Astrocyte (in vitro differentiated cells and primary cell): Measurements from ENCODE around the gene COPZ2. TPM values are rescaled to one million over a fixed set of nuclear protein-coding genes. Genes with fewer than 3 reads are reported as not detected.
"Not testable (repeated sequence)": the region's sequence is repeated elsewhere in the genome, so short reads cannot be mapped to it uniquely, and the experiment has no call there.

ENCODE experiments used
- DNase-seq: peaks from one replicate; pipeline ENCODE4 v3.0.0-alpha.2; 2010; ENCODE audit warnings: low read depth
- FAIRE-seq: peaks from 2 replicates; lab custom pipeline; 2011; peaks lifted over from hg19 to GRCh38; lab: Jason Lieb, UNC
- H2AFZ ChIP-seq: 2 replicates; pipeline ENCODE4 v1.6.0; 2012; ENCODE audit warnings: low read depth, low read length, inconsistent platforms
- H3K27ac ChIP-seq: 2 replicates; pipeline ENCODE4 v1.5.1; 2011; ENCODE audit warnings: low read depth, low read length, inconsistent platforms
- H3K27me3 ChIP-seq: 2 replicates; pipeline ENCODE4 v1.6.0; 2011; ENCODE audit warnings: low read length, inconsistent platforms; ENCODE audit not compliant: insufficient read depth
- H3K36me3 ChIP-seq: 2 replicates; pipeline ENCODE4 v1.5.1; 2011; ENCODE audit warnings: low read length, inconsistent platforms; ENCODE audit not compliant: insufficient read depth
- H3K4me1 ChIP-seq: 2 replicates; pipeline ENCODE4 v1.5.1; 2011; ENCODE audit warnings: low read length, inconsistent platforms; ENCODE audit not compliant: insufficient read depth
- H3K4me2 ChIP-seq: 2 replicates; pipeline ENCODE4 v1.6.0; 2012; ENCODE audit warnings: low read length, inconsistent platforms
- H3K4me3 ChIP-seq: 2 replicates; pipeline ENCODE4 v1.5.1; 2011; ENCODE audit warnings: low read depth, mild to moderate bottlenecking, low read length, inconsistent platforms; ENCODE audit not compliant: insufficient read depth
- H3K79me2 ChIP-seq: 2 replicates; pipeline ENCODE4 v1.6.0; 2012; ENCODE audit warnings: mild to moderate bottlenecking, low read length, inconsistent platforms; ENCODE audit not compliant: insufficient read depth
- H3K9ac ChIP-seq: 2 replicates; pipeline ENCODE4 v1.6.0; 2012; ENCODE audit warnings: mild to moderate bottlenecking, low read length, inconsistent platforms
- H3K9me3 ChIP-seq: 2 replicates; pipeline ENCODE4 v1.5.1; 2012; ENCODE audit warnings: low read depth, mild to moderate bottlenecking, low read length, inconsistent platforms; ENCODE audit not compliant: insufficient read depth
- H4K20me1 ChIP-seq: 2 replicates; pipeline ENCODE4 v1.6.0; 2012; ENCODE audit warnings: low read length, inconsistent platforms; ENCODE audit not compliant: insufficient read depth
- H3K27ac Mint-ChIP-seq: one replicate; pipeline ENCODE4 v1.8.0; 2021; ENCODE audit warnings: mild to moderate bottlenecking, mixed read lengths; ENCODE audit not compliant: unreplicated experiment
- H3K27me3 Mint-ChIP-seq: one replicate; pipeline ENCODE4 v1.8.0; 2021; ENCODE audit warnings: low read depth, mixed read lengths; ENCODE audit not compliant: unreplicated experiment
- H3K36me3 Mint-ChIP-seq: one replicate; pipeline ENCODE4 v1.8.0; 2021; ENCODE audit warnings: low read depth, mixed read lengths; ENCODE audit not compliant: unreplicated experiment
- H3K4me1 Mint-ChIP-seq: one replicate; pipeline ENCODE4 v1.8.0; 2021; ENCODE audit warnings: low read depth, mixed read lengths; ENCODE audit not compliant: unreplicated experiment
- H3K4me3 Mint-ChIP-seq: one replicate; pipeline ENCODE4 v1.8.0; 2021; ENCODE audit warnings: mild to moderate bottlenecking, moderate library complexity, mixed read lengths; ENCODE audit not compliant: unreplicated experiment
- H3K9me3 Mint-ChIP-seq: one replicate; pipeline ENCODE4 v1.8.0; 2021; ENCODE audit warnings: mild to moderate bottlenecking, mixed read lengths; ENCODE audit not compliant: unreplicated experiment
- EZH2 ChIP-seq: IDR thresholded peaks from 2 replicates; pipeline ENCODE4 v1.6.1; 2012; ENCODE audit warnings: mild to moderate bottlenecking, low read length, inconsistent platforms; ENCODE audit not compliant: insufficient read depth
- total RNA-seq: library from RNA; stranded (reverse); gene quantifications from 2 replicates; pipeline ENCODE4 v1.2.1, GENCODE V29; 2021
- TF ChIP-seq, protein P1 (sequence below): IDR thresholded peaks from 2 replicates; pipeline ENCODE4 v1.5.1; 2011; ENCODE audit warnings: low read depth, mild to moderate bottlenecking, inconsistent platforms, low read length, moderate library complexity; ENCODE audit not compliant: insufficient read depth

The COPZ2 gene
- total RNA-seq, 1 donor from 2014 or later: 25.1 TPM

DNA sequence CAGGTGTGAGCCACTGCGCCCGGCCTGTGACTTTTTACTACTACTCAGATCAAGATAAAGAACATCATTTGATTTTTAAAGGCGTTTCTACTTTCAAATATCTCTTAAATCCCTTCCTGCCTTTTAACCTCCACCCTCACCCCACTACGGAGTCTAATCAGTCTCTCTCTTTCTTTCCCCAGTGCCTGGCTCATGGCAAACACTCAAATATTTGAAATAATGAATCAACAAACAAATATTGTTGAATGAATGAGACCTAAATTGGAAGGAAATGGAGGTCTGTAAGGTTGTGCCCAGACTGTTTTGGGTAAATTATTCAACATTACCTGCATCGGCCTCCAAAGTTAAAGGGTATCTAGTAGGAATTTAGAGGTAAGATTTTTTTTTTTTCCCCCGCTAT is 14.7 kb downstream of the COPZ2 start:
- FAIRE-seq: no peak
- H3K36me3 Mint-ChIP-seq: peaks cover 2% of the 10 kb centered on the region
- H3K27me3 Mint-ChIP-seq: peaks cover 13% of the 10 kb centered on the region
- Histone ChIP-seq H3K36me3 (no peaks in the 10 kb centered on the region), H3K4me1 (peaks cover 31% of the 10 kb centered on the region), H3K9ac (no peak overlapping the region), H3K4me2 (peak overlapping the region; percentile 90), H4K20me1 (no peaks in the 10 kb centered on the region), H3K27me3 (no peaks in the 10 kb centered on the region), H2AFZ (no peak overlapping the region), H3K4me3 (no peak overlapping the region), H3K79me2 (no peaks in the 10 kb centered on the region), H3K27ac (no peak overlapping the region), H3K9me3 (no peaks in the 10 kb centered on the region)
- H3K27ac Mint-ChIP-seq: no peak overlapping the region
- H3K9me3 Mint-ChIP-seq: no peaks in the 10 kb centered on the region
- peaks cover 9% of the 10 kb centered on the region for H3K4me1 Mint-ChIP-seq
- no peak overlapping the region for H3K4me3 Mint-ChIP-seq
- no peak for DNase-seq
- TF ChIP-seq, protein P1, sequence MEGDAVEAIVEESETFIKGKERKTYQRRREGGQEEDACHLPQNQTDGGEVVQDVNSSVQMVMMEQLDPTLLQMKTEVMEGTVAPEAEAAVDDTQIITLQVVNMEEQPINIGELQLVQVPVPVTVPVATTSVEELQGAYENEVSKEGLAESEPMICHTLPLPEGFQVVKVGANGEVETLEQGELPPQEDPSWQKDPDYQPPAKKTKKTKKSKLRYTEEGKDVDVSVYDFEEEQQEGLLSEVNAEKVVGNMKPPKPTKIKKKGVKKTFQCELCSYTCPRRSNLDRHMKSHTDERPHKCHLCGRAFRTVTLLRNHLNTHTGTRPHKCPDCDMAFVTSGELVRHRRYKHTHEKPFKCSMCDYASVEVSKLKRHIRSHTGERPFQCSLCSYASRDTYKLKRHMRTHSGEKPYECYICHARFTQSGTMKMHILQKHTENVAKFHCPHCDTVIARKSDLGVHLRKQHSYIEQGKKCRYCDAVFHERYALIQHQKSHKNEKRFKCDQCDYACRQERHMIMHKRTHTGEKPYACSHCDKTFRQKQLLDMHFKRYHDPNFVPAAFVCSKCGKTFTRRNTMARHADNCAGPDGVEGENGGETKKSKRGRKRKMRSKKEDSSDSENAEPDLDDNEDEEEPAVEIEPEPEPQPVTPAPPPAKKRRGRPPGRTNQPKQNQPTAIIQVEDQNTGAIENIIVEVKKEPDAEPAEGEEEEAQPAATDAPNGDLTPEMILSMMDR: no peak
- no peak for TF ChIP-seq EZH2

DNA sequence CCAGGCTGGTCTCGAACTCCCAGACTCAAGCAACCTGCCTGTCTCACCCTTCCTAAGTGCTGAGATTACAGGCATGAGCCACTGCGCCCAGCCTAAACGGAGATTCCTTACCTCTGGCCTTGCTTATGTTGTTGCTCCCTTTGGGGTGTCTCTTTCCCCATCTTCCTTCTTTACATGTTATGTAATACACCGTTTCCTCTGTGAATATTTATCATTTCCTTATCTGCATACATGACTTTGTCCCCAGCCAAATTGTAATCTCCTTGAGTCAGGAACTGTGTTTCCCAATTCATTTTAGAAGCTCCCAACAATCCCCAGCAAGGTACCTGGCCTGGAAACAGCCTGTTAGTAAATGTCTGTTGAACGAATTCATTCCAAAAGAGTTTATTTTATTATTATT is 15.7 kb downstream of the COPZ2 start:
- H3K9ac ChIP-seq: no peak overlapping the region
- no peak overlapping the region for H3K27ac ChIP-seq
- no peak for FAIRE-seq
- H3K4me1 Mint-ChIP-seq: peaks cover 13% of the 10 kb centered on the region
- H3K36me3 Mint-ChIP-seq: peaks cover 2% of the 10 kb centered on the region
- no peak for DNase-seq
- H4K20me1 ChIP-seq: no peaks in the 10 kb centered on the region
- H2AFZ ChIP-seq: no peak overlapping the region
- H3K4me2 ChIP-seq: no peak overlapping the region
- no peak overlapping the region for H3K4me3 ChIP-seq
- no peak overlapping the region for H3K27ac Mint-ChIP-seq
- H3K27me3 Mint-ChIP-seq: peaks cover 10% of the 10 kb centered on the region
- H3K27me3 ChIP-seq: no peaks in the 10 kb centered on the region
- peaks cover 30% of the 10 kb centered on the region for H3K4me1 ChIP-seq
- no peaks in the 10 kb centered on the region for H3K9me3 ChIP-seq
- H3K4me3 Mint-ChIP-seq: no peak overlapping the region
- no peaks in the 10 kb centered on the region for H3K9me3 Mint-ChIP-seq
- TF ChIP-seq EZH2: no peak
- TF ChIP-seq, protein P1: no peak
- no peaks in the 10 kb centered on the region for H3K36me3 ChIP-seq
- no peaks in the 10 kb centered on the region for H3K79me2 ChIP-seq

DNA sequence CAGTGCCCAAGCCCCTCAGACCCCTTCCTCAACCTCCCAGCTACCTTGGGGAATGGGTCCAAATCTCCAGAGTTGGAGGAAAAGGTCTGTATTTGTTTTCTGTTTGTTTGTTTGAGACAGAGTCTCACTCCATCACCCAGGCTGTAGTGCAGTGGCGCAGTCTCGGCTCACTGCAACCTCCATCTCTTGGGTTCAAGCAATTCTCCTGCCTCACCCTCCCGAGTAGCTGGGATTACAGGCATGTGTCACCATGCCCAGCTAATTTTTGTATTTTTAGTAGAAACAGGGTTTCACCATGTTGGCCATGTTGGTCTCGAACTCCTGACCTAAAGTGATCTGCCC is 19.8 kb downstream of the COPZ2 start:
- Mint-ChIP-seq H3K4me1 (peaks cover 20% of the 10 kb centered on the region), H3K27me3 (peaks cover 12% of the 10 kb centered on the region)
- not testable (repeated sequence) for FAIRE-seq, H3K4me3 Mint-ChIP-seq, H3K9me3 Mint-ChIP-seq, H4K20me1 ChIP-seq, DNase-seq, H3K9me3 ChIP-seq, H3K27me3 ChIP-seq, H3K79me2 ChIP-seq, H3K27ac Mint-ChIP-seq, H3K4me1 ChIP-seq, H3K9ac ChIP-seq, H3K4me3 ChIP-seq, H3K36me3 ChIP-seq, H3K4me2 ChIP-seq, H2AFZ ChIP-seq, H3K27ac ChIP-seq, H3K36me3 Mint-ChIP-seq
